GM12801 (cell line): Measurements from ENCODE around the gene RFPL4AL1.
"Not testable (repeated sequence)": the region's sequence is repeated elsewhere in the genome, so short reads cannot be mapped to it uniquely, and the experiment has no call there.

ENCODE experiments used
- TF ChIP-seq, protein P1 (sequence below): IDR thresholded peaks from one replicate; pipeline ENCODE4 v1.5.1; 2011; ENCODE audit warnings: control low read depth; ENCODE audit not compliant: insufficient read length; ENCODE audit errors: extremely low read depth

The RFPL4AL1 gene

DNA sequence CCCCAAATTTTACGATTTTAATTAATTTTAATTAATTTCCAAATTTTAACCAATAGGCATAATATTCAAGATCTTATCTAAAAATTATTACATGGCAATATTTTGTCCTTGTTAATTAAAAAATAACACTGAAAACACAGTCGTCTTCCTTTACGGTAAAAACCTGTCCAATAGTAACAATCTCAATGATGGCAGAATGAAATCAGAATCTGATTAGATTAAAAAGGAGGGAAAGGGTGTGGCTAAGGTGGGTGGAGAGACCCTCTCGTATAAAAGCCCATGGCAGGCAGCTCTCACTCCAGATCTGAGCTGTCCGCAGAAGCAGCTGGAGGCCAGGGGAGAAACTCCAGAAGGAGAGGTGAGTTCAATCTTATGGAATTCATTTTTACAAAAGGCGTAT, at the start of gene RFPL4AL1:
Gene RFPL4AL1 (plus strand): TSS at position 301 of the 400 bp plus-strand sequence. CDS start 2,687 bp downstream, outside the sequence.
- TF ChIP-seq, protein P1, sequence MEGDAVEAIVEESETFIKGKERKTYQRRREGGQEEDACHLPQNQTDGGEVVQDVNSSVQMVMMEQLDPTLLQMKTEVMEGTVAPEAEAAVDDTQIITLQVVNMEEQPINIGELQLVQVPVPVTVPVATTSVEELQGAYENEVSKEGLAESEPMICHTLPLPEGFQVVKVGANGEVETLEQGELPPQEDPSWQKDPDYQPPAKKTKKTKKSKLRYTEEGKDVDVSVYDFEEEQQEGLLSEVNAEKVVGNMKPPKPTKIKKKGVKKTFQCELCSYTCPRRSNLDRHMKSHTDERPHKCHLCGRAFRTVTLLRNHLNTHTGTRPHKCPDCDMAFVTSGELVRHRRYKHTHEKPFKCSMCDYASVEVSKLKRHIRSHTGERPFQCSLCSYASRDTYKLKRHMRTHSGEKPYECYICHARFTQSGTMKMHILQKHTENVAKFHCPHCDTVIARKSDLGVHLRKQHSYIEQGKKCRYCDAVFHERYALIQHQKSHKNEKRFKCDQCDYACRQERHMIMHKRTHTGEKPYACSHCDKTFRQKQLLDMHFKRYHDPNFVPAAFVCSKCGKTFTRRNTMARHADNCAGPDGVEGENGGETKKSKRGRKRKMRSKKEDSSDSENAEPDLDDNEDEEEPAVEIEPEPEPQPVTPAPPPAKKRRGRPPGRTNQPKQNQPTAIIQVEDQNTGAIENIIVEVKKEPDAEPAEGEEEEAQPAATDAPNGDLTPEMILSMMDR: not testable (repeated sequence)

- TF ChIP-seq, protein P1: no peak
Measured at GRCh38 chr19:55720214-55720746, 48.6 kb upstream of the RFPL4AL1 start.

DNA sequence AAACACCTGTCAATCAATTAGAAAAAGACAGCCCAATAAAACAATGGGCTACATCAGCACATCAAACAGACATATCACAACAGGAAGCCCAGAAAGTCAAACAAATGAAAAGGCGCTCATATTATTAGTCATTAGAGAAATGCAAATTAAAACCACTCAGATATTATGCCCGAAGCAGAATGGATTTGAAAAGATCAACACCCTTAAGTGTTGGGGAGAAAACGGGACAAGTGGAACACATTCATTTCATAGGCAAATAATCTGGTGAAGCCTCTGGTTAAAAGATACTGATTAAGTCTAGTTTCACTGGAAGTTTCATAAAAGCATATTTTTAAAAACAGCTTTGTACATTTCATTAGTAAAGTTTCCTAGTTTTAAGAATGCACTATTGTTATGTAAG, 48.1 kb upstream of the RFPL4AL1 start:
- TF ChIP-seq, protein P1: no peak

DNA sequence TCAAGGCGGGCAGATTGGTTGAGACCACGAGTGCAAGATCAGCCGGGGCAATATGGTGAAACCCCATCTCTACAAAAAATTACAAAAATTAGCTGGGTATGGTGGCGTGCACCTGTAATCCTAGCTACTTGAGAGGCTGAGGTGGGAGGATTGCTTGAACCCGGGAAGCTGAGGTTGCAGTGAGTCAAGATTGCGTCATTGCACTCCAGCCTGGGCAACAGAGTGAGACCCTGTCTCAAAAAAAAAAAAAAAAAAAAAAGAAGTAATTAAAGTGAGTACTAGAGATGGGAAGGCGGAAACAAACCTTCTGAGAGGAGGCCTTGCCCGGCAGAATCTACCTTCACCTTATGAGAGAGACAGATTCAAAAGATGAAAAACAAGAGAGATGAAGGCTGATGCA, 45.4 kb upstream of the RFPL4AL1 start:
- TF ChIP-seq, protein P1: no peak

DNA sequence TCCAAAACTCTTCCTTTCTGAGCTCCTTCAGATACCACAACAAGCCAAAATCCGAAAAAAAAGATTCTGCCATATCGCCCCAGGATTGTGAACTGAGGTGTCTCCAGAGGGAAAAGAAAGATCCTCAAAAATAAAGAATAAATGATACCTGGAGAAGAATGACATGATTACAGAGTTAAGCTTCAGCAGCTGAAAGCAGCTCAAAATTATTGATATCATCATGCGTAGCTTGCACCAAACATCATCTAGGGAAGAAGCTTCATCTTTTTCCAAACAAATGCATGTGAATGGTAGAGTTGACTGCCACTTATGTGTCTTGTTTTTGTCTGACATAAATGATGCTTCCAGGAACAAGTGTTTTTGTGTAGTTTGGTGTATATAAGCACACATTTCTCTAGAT, 30.6 kb upstream of the RFPL4AL1 start, which contains the start of gene NLRP9:
Gene NLRP9 (minus strand): TSS at position 101 of the 400 bp plus-strand sequence. CDS start 28 bp downstream, at position 73.
- TF ChIP-seq, protein P1: no peak

DNA sequence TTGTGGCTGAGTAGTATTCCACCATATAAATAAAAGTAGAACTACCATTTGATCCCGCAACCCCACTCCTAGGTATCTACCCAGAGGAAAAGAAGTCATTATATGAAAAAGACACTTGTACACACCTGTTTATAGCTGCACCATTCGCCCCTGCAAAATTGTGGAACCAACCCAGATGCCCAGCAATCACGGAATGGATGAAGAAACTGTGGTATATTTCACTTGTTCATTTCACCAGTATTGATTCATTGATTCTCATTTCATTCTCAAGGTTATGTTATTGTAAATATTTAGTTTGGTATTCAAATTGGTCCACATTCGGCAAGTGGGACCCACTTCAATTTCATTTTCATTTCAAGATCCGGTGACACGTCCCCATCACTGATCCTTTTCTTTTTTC, 18.2 kb upstream of the RFPL4AL1 start:
- TF ChIP-seq, protein P1: no peak

DNA sequence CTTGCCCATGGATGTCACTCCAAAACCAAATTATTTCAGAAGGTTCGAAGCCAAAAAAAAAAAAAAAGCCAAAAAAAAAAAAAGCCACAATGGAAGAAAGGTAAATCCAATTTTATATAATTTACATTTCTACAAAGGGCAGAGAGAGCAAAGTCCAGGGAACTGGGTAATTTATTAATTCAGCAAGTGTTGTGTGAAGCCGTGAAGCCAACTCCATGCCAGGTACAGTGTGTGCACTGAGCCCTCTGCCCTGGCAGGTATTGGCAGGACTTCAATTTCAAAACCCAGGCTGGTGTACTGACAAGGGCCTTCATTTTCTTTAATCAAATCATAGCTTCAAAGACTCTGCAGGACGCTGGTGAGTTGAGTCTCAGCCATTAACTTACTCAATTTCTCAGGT, 15.5 kb upstream of the RFPL4AL1 start:
- TF ChIP-seq, protein P1: no peak

DNA sequence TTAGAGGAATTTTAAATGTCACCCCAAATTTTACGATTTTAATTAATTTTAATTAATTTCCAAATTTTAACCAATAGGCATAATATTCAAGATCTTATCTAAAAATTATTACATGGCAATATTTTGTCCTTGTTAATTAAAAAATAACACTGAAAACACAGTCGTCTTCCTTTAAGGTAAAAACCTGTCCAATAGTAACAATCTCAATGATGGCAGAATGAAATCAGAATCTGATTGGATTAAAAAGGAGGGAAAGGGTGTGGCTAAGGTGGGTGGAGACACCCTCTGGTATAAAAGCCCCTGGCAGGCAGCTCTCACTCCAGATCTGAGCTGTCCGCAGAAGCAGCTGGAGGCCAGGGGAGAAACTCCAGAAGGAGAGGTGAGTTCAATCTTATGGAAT, 10.1 kb upstream of the RFPL4AL1 start, which contains the start of gene RFPL4A:
Gene RFPL4A (plus strand): TSS at position 301 of the 400 bp plus-strand sequence. CDS start 2,704 bp downstream, outside the sequence.
- TF ChIP-seq, protein P1: not testable (repeated sequence)
